CD4-positive, alpha-beta T cell treated with Interleukin-17A for 4 hours (primary cell): ENCODE data around the gene DGKI.
"Not testable (repeated sequence)": the region's sequence is repeated elsewhere in the genome, so short reads cannot be mapped to it uniquely, and the experiment has no call there.

ENCODE experiments used
- DNase-seq: peaks from one replicate; pipeline ENCODE4 v3.0.0-alpha.2; 2020; ENCODE audit warnings: mixed read lengths

DGKI gene

DNA sequence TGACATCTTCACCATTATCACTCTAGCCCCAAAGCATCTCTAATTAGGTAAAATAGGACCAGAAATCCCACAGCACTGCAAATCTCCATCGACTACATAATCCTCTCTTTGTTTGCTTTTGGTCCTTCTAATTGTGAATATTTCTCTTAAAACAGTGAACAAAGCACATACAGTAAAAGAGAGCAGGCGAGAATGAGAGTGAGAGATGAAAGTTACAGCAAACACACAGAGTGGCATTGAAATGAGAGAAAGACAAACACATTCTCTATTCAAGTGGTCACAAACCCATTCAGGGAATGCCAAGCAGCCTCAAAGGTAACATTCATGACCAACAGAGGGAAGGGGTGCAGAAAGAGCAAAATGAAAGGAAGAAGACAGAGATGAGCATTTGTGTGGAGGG is 393.4 kb downstream of the DGKI start:
- no peak for DNase-seq

DNA sequence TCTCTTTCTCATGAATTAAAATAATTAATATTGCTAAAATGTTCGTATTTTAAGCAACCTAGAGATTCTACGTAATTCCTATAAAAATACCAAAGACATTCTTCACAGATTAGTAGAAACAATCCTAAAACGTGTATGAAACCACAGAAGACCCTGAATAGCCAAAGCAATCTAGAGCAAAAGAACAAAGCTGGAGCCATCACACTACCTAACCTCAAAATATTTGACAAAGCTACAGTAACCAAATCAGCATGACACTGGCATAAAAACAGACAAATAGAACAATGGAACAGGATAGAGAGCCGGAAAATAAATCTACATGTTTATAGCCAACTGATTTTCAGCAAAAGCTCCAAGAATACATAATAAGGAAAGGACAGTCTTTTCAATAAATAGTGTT is 397.8 kb downstream of the DGKI start:
- DNase-seq = no peak

DNA sequence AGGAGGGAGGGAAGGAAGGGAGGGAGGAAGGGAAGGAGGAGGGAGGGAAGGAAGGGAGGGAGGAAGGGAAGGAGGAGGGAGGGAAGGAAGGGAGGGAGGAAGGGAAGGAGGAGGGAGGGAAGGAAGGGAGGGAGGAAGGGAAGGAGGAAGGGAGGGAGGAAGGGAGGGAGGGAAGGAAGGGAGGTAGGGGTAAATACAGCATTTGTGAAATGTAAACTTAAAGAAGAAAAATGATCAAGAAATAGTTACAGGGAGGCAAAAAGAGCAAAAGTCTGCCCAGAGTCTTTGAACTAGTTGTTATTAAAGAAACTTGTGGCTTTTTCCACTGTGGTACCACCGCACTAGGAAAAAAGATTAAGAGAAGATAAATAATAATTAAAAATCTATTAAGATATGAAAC is 398.2 kb downstream of the DGKI start:
- DNase-seq = not testable (repeated sequence)

DNA sequence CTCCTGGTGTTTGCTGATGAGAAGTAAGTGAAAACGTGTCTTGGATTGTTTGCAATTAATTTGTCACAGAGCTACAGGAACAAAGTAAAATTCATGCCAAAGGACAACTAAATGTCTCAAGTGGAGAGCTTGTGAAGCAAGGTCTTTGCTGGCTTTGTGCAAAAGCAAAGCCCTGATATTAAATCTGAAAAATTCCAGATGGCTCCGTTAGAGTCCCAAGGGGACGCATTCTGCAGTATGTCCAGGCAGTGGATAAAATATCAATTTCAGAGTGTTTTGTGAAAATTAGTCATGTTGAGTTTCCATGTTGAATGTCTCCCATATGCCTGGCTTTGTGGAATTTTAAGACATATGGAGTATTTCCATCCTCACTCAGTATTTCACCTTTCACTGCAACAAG is 400.7 kb downstream of the DGKI start:
- no peak for DNase-seq

DNA sequence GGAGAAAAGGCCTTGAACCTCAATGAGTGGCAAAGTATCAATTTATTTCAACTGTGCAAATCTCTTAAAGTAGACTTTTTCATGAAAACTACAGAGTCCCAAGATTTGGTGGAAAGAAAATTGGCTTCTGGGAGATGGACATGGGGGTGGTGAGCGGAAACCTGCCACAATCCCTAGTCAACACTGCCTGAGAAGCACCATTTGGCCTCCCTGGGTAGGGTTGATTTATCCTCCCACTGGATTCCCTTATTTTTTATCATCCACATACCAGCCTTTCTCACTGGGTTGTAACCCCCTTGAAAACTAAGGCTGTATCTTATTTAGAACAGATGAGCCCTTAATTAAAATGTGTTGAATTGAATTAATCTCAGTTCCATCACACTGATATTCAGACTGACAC is 401.5 kb downstream of the DGKI start:
- DNase-seq = no peak

DNA sequence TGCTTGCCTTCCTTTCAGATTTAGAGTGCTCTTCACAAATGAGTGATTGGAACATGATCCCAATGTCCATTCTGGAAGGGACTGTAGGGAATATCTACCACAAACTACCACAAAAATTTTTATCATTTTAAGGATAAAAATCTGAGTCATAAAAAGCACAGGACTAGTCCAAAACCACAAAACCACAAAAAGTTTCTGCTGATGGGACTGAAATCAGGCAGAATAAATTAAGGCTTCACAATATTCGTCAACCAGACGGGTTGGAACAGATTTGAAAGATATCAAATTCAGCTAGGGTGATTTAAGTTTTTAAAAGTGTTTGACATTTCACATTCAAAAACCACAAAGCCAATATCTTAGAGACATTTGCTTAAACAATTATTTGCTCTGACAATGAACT is 403.2 kb downstream of the DGKI start:
- DNase-seq = no peak

DNA sequence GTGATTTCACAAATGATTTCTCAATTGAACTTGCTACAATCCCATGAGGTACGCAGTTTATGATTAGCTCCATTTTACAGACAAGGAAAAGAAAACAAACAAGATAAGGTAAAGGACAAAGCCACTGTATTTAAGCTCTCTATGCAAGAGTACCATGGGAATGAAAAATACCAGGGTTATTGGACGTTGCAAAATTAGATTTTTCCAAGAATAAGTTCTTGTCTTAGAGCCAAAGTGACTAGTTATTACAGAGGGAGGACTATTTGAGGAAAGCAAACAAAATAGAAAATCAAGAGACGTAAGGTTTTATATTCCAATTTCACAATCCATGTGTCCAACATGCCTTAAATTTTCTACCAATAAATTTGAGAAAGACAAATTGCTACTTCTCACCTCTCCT is 405.3 kb downstream of the DGKI start:
- no peak for DNase-seq

DNA sequence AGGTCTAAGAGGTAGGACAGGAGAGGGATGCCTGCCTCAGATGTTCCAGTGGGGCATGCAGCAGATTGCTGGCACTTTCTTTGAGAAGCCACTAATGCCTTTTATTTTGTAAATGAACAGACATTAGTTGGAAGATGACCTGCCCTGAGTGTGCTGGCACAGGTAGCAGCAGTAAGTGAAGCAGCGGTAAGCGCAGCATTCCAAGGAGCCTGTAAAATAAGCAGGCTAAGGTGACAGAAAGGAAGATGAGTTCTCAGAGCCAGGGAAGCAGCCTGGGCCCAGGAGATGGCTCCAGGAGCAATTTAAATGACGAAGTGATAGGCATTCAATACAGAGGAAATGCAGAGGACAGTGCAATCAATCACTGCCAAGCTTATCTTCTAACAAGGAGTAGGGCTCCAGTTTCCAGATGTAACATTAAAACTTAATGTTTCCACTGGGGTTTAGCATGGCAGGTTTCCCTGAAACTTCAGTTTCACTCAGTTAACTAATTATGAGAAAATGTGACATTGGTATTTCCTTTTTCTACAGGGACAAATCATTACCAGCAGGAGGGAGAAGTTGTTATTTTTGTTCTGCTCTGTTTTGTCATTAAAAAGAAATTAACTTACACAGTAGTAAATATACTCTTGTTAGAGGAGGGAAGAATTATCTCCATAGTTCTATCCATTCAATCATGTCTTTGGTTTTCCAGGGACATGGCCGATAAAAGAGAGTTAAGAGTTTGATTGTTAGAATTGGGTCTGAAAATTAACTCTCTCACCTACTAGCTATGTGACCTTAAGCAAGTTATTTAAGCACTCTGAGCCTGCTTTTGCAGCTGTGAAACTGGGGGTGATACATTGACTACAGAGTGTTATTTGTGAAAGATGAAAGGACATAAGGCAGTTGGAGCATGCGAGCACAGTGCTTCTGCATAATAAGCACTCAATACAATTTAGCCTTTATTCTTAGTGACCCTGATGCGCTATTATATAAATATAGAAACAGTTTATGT is 406.6 kb downstream of the DGKI start:
- no peak for DNase-seq

DNA sequence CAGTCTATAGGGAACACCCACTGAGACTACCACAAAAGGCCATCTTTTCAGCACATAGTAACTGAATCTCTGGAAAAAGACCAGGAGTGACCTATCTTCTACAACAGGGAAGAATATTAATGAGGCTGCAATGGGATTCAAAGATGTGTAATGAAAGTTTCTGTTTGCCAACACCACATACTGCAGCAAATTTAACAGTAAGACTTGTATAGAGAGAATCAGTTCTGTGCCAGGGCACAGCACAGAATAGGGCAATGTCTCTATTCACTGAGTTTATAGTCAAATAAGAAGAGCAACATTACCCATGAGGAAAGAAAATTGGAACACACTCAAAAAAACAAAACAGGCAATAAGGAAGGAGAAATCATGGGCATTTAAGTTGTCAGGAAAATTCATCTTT is 411.8 kb downstream of the DGKI start:
- DNase-seq = no peak

DNA sequence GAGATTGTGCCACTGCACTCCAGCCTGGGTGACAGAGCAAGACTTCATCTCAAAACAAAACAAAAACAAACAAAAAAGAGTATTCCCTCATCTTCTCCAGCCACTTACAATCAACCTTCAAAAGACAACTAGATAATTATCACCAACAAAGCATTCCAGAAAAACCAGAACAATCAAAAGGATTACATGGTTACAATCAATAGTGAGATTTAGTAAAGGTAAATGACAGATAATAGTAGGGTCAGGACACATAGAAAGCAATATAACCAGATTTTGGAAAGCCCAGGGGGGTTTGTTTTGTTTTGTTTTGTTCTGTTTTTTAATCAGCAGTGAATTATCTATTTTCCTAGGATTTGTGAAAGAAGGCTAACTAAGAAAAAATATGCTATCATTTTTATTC is 412.2 kb downstream of the DGKI start:
- no peak for DNase-seq

DNA sequence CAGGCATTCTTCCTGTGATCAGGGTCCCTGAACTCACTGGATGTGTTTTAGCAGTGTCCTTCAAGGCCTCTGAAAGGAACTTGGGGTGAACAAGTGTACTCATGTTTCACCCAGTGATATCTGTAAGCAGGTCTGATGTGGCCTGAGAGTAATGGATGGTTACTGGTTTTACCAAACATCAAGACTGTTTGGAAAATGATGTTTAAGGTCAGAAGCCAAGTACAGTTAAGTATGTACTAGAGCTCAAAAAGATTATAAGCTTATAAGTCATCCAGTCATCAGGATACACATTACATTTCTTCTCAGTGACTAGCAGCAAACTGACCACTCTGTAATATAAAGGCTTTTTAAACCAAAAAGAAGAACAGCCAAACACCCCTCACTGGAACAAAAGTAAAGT is 423.5 kb downstream of the DGKI start:
- DNase-seq = no peak

DNA sequence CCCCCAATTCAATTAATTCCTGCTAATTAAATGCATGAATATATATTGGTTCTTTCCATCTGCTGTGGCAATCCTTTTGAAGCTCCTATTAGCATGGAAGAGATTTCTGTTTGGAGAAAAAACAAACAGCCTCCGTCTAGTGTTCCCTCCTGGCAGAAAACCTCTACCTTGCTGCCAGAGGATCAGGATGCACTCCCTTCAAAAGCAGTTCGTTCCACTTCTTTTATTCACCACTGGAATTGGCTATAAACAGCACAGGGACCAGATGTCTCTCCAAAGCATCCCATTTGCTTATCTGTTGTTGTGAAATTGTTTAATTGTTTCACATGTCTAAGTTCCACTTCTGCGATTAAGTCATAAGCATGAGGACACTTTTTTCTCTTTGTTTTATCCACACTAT is 425.4 kb downstream of the DGKI start:
- DNase-seq = no peak

DNA sequence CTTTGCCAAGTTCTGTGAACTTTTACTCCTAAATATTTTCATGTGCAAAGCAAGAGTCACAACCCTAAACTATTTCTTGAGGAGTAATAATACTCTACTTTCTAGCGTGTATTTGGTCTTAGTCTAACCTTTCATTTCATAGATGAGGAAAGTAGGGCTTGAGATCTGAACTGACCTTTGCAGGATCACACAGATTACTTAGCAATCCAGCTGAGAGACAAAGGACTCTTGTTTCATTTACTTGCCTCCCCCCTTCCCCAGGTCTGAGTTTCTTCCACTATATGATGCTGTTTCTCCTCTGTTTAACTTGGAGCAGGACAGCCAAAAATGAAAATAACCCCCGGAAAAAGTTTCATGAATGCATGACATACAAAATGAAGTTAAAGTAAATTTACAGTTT is 427.9 kb downstream of the DGKI start:
- DNase-seq = no peak

DNA sequence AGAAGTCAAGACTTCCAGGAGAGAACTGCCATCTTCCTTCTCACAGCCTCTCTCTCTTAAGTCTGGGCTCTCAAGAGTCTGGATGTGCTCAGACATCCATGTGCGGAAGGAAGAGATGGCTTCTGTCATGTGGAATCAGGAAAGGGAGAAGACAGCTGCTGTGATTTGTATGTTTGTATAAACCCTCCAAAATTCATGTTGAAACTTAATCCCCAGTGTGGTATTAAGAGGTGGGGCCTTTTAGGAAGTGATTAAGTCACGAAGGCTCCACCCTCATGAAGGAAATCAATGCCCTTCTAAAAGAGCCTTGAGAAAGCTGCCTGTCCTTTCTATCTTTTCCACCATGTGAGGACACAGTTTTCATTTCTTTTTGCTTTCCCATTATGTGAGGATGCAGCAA is 429.3 kb downstream of the DGKI start:
- no peak for DNase-seq

DNA sequence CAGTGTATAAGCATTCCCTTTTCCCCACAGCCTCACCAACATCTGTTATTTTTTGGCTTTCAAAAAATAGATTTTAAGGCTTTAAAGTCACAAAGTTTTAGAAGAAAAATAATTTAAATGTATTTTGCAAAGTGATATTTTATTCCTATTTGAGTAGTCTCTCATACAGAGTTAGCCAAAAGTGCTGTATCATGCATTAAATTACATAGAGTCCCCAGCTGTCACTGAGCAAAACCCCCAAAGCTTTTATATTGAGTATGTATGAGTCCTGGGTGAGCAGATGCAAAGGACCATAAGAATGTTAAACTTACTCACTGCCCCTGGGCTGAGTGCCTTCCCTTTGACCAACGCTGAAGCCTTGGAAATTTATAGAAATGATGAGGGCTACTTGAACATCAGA is 432.9 kb downstream of the DGKI start:
- DNase-seq = no peak

DNA sequence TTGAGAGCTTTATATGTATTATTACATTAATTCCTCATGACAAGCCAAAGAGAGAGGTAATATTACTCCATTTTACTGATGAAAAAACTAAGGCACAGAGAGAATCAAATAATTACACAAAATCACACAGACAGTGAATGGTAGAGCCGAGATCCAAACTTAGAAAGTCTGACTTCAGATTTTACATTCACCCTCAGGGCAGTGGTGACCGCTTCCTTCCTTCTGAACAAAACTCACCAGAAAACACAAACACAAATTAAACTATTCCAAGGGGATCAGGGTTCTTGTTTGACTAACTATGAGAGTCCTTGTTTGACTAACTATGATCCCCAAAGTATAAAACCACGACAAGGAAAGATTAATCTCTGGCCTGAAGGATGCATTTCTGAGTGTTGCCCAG is 435.3 kb downstream of the DGKI start:
- DNase-seq = no peak

DNA sequence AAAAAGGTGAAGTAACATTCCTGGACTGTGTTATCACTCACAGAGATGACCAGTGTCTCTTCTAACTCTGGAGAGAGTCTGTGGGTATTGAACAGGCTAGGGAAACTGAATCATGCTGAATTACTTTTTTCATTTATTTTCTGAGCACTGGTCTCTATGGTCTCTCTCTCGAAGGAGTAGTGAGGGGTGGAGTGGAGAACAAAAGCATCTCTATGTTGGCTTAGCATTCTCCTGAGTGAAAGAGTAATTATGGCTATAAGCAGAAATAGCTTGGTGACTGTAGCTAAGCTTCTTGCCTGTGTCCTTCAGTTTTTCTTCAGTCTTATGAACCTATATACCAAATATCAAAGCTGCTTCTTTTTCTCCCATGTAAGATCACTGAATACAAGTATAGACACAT is 438.6 kb downstream of the DGKI start:
- no peak for DNase-seq

DNA sequence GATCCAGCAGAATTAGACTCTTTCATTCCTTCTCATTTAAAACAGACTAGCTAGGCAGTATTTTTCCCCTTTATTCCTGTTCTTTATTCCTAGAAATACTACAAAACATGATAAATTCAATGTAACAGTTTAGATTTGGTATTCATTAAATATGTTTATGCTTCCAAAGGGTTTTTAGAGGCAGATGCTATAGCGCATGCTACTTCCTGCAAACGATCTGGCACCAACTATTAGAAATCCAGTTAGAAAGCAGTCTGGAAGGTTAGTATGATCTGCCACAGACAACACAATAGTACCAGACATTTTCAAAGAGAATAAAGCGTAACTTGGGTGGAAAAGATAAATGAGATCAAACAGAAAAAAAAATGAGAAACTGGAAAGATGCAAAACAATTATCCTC is 439.7 kb downstream of the DGKI start:
- no peak for DNase-seq

DNA sequence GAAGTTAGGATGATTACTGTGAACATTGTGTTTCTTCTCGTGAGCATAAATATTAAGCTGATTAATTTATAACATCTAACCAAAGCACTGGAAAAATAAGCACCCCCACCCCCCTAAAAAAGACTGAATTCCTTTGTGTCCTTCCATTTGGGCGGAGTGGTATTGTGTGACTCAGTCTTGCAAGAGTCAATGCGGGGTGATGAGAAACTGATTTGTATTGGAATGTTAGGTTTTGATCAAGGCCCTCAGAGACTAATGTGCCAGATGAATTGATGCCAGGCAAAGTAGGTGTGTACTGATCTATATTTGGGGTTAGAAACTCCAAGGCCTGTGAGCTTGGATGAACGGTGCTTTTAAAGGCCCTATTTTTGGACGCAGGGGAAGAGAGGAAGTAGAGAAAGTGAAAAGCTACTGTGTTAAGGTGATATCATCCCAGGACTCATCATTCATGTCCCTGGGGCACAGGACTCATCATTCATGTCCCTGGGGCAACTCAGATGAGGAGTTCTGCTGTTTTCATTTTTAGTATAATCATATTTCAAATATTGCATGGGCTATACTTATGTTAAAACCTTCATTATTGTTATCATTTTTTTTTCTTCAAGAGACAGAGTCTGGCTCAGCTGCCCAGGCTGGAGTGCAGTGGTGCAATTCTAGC is 442.0 kb downstream of the DGKI start:
- no peak for DNase-seq

DNA sequence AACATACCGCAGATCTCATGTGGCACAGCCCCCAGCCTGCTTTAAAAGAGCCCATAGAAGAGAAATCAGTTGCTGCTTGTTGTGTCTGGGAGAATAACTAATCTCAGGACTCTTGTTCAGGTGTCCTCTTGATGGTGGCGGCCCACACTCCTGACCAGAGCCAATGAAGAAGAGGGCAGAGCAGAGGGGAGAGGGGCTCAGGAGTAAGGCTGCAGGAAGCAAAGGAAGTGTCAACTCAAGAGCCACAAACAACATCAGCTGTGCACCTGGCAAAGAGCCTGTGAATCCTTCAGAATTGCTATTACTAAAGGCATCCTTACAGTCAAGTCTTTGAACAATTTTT is 443.4 kb downstream of the DGKI start:
- no peak for DNase-seq

DNA sequence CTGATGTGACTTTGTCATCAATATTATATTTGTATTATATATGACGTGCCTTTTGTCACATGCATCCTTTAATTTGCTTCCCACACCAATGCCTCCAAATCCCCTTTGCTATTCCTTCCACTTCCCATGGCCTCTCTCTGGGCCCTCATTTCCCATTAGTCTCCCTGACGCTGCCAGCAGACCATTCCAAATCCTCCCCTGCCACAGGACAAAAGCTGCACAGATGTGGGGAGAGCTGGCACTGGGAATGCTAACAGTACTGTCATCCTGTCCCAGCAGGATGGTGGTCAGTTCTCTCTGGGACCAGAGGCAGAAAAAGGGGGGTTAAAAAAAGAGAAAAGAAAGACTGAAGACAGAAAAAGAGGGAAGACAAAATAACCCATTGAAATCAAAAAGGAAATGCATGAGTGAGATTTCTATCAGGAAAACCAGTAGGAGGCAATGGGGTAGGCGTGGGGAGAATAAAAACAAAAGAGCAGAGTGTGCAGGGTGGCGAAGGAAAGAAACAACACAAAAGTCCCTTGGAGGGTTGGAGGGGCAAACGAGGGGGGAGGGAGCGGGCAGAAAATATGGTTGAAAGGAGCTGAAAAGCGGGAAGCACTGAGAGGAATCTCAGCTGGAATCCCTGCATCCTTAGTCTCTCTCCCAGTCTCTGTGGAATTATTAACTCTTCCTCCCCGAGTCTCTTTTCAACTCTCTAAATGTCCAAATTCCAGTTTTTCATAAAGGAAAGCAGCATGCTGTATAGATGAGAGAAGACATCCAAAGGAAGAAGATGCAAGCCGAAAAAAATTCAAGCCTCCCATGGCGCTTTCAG is 444.0 kb downstream of the DGKI start:
- no peak for DNase-seq

DNA sequence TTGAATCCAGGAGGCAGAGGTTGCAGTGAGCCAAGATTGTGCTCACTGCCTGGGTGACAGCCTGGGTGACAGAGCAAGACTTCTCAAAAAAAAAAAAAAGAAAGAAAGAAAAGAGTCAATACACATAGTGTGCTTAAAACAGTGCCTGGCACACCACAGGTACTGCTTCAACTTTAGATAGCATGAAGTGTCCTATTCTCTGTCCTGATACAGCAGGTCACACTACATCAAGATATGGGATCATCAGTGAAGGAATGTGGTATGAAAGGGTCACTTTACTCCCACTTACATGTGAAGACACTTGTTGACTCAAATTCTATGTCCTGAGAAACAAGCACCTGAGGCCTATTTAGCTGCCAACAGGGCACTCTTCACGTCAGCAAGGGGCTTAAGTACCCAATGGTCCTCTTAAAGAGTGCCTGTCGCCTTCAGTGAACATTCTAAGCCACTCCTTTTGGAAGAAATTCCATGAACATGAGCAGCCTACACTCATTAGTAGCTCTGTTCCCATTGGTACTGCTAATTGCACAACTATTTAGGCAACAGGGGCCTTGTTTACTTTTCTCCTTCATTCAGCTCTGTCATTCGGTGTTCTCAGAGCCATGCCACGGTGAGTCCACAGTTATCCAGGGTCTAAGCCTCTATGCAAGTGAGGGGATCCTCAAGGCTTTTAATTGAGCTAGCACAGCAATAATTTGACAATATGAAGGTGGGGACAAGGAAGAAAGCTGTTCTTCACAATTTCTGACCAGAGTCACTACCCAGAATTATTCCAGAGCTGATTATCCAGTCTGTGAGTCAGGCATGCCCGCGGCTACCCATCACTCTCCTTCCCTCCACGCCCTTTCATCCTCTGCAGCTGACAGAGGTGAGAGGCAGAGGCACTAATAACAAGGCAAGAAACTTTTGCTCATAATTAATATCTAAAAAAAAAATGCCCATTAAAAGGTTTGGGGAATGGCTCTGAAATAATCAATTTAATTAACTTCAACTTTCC is 446.6 kb downstream of the DGKI start:
- no peak for DNase-seq
